Measurements from ENCODE around the gene MYOD1.
A peak's percentile ranks its signal among the peaks of the same experiment; 100 is the strongest.

Gene MYOD1

GRCh38 chr11:17766590-17766989, 47.2 kb downstream of the MYOD1 start:
- H3K4me2 ChIP-seq (ENCODE audit: low read length) = no peak overlapping the region
- H3K4me1 ChIP-seq (ENCODE audit: insufficient read depth, low read length, severe bottlenecking) = no peaks in the 10 kb centered on the region
- H3K9ac ChIP-seq (ENCODE audit: low read length) = no peak overlapping the region
- no peaks in the 10 kb centered on the region for H4K20me1 ChIP-seq (ENCODE audit: insufficient read depth, low read length)
- no peaks in the 10 kb centered on the region for H3K36me3 ChIP-seq (ENCODE audit: insufficient read depth, low read length)
- no peaks in the 10 kb centered on the region for H3K27me3 ChIP-seq (ENCODE audit: insufficient read depth, low read length)
- H3K79me2 ChIP-seq (ENCODE audit: insufficient read depth, low read length) = no peaks in the 10 kb centered on the region
- no peaks in the 10 kb centered on the region for H3K9me3 ChIP-seq (ENCODE audit: low read length)
- no peaks in the 10 kb centered on the region for H3K9me2 ChIP-seq (ENCODE audit: low read depth, low read length)
- no peak overlapping the region for H3K4me3 ChIP-seq (ENCODE audit: low read depth, low read length, poor library complexity, severe bottlenecking)
- H2AFZ ChIP-seq (ENCODE audit: low read length) = no peak overlapping the region
- H3K27ac ChIP-seq (ENCODE audit: low read depth, low read length, poor library complexity, severe bottlenecking) = no peak overlapping the region
- no peaks in the 10 kb centered on the region for H3F3A ChIP-seq (ENCODE audit: insufficient read depth, low read length)
- TF ChIP-seq EZH2 (IDR thresholded peaks at IDR 0.05; ENCODE audit: borderline replicate concordance, low read length) = no peak
- peak; percentile 44; the same call in 1 of the 2 replicates for TF ChIP-seq CTCF (IDR thresholded peaks at IDR 0.05; ENCODE audit: low read length)

GRCh38 chr11:17767301-17767885, 48.0 kb downstream of the MYOD1 start:
- H3K36me3 ChIP-seq (ENCODE audit: insufficient read depth, low read length) = no peaks in the 10 kb centered on the region
- no peak overlapping the region for H3K9ac ChIP-seq (ENCODE audit: low read length)
- H2AFZ ChIP-seq (ENCODE audit: low read length) = no peak overlapping the region
- no peaks in the 10 kb centered on the region for H3K9me2 ChIP-seq (ENCODE audit: low read depth, low read length)
- H4K20me1 ChIP-seq (ENCODE audit: insufficient read depth, low read length) = no peaks in the 10 kb centered on the region
- no peaks in the 10 kb centered on the region for H3K9me3 ChIP-seq (ENCODE audit: low read length)
- no peaks in the 10 kb centered on the region for H3F3A ChIP-seq (ENCODE audit: insufficient read depth, low read length)
- no peak overlapping the region for H3K27ac ChIP-seq (ENCODE audit: low read depth, low read length, poor library complexity, severe bottlenecking)
- no peaks in the 10 kb centered on the region for H3K4me1 ChIP-seq (ENCODE audit: insufficient read depth, low read length, severe bottlenecking)
- no peaks in the 10 kb centered on the region for H3K27me3 ChIP-seq (ENCODE audit: insufficient read depth, low read length)
- TF ChIP-seq CTCF (IDR thresholded peaks at IDR 0.05; ENCODE audit: low read length) (no peak), EZH2 (IDR thresholded peaks at IDR 0.05; ENCODE audit: borderline replicate concordance, low read length) (no peak)
- H3K4me2 ChIP-seq (ENCODE audit: low read length) = no peak overlapping the region
- H3K79me2 ChIP-seq (ENCODE audit: insufficient read depth, low read length) = no peaks in the 10 kb centered on the region
- H3K4me3 ChIP-seq (ENCODE audit: low read depth, low read length, poor library complexity, severe bottlenecking) = no peak overlapping the region

- Histone ChIP-seq H3K27me3 (ENCODE audit: insufficient read depth, low read length) (no peaks in the 10 kb centered on the region), H3K9me3 (ENCODE audit: low read length) (no peaks in the 10 kb centered on the region), H3K79me2 (ENCODE audit: insufficient read depth, low read length) (no peaks in the 10 kb centered on the region), H3K27ac (ENCODE audit: low read depth, low read length, poor library complexity, severe bottlenecking) (no peak overlapping the region), H3F3A (ENCODE audit: insufficient read depth, low read length) (no peaks in the 10 kb centered on the region), H3K9me2 (ENCODE audit: low read depth, low read length) (no peaks in the 10 kb centered on the region), H3K36me3 (ENCODE audit: insufficient read depth, low read length) (no peaks in the 10 kb centered on the region), H3K4me2 (ENCODE audit: low read length) (no peak overlapping the region), H3K4me1 (ENCODE audit: insufficient read depth, low read length, severe bottlenecking) (no peaks in the 10 kb centered on the region), H3K9ac (ENCODE audit: low read length) (no peak overlapping the region), H2AFZ (ENCODE audit: low read length) (no peak overlapping the region), H4K20me1 (ENCODE audit: insufficient read depth, low read length) (no peaks in the 10 kb centered on the region), H3K4me3 (ENCODE audit: low read depth, low read length, poor library complexity, severe bottlenecking) (no peak overlapping the region)
- TF ChIP-seq EZH2 (IDR thresholded peaks at IDR 0.05; ENCODE audit: borderline replicate concordance, low read length) = no peak
- TF ChIP-seq CTCF (IDR thresholded peaks at IDR 0.05; ENCODE audit: low read length) = no peak
These were observed 48.5 kb downstream of the MYOD1 start for GRCh38 chr11:17767914-17768313.

Data from OCI-LY1 (cell line).